Endothelial cell of umbilical vein (primary cell): ENCODE data around the gene RAPGEF4. TPM values are rescaled to one million over a fixed set of nuclear protein-coding genes. Genes with fewer than 3 reads are reported as not detected.

Experiments used
- BruUV-seq: library from RNA; stranded (reverse); fragments of 400-500 nt; replicated peaks from 2 replicates; lab custom pipeline; 2021; lab: Mats Ljungman, UMichigan
- CTCF ChIA-PET: fragments of 300-600, 350-600 bp; sonication (Branson Sonifier 250); formaldehyde crosslinking; loops from one replicate; lab custom pipeline; 2021; ENCODE audit warnings: antibody characterized with exemption, inconsistent platforms; lab: Charles Lee
- POLR2A ChIA-PET: fragments of 300-600, 350-600 bp; sonication (Branson Sonifier 250); formaldehyde crosslinking; loops from one replicate; lab custom pipeline; 2021; ENCODE audit warnings: antibody characterized with exemption, inconsistent platforms; lab: Charles Lee
- DNase-seq: peaks from one replicate; pipeline ENCODE4 v3.0.0-alpha.2; 2011; ENCODE audit warnings: low read depth, low spot score
- FAIRE-seq: peaks from 2 replicates; lab custom pipeline; 2011; peaks lifted over from hg19 to GRCh38; lab: Jason Lieb, UNC
- H2AFZ ChIP-seq: 2 replicates; pipeline ENCODE4 v1.6.0; 2012; ENCODE audit warnings: low read depth, low read length, control low read depth, inconsistent platforms
- H3K27ac ChIP-seq: 2 replicates; pipeline ENCODE4 v1.5.1; 2011; ENCODE audit warnings: low read depth, mild to moderate bottlenecking, control low read depth, low read length, moderate library complexity; ENCODE audit not compliant: insufficient read depth
- H3K27me3 ChIP-seq, 2 experiments: 2 replicates each; pipeline versions ENCODE4 v1.6.0 to v1.6.1; 2011; ENCODE audit warnings: low read length in 2 of 2, mixed read lengths in 1 of 2; ENCODE audit not compliant: control insufficient read depth in 2 of 2, insufficient read depth in 2 of 2
- H3K36me3 ChIP-seq, 2 experiments: 2 replicates in 1 of 2; 3 replicates in 1 of 2; pipeline ENCODE4 v1.5.1; 2011; ENCODE audit warnings: low read length in 2 of 2, mild to moderate bottlenecking in 1 of 2, moderate library complexity in 1 of 2; ENCODE audit not compliant: control insufficient read depth in 2 of 2, insufficient read depth in 2 of 2; ENCODE audit errors: extremely low read depth in 1 of 2
- H3K4me1 ChIP-seq: 3 replicates; pipeline ENCODE4 v1.5.1; 2011; ENCODE audit warnings: mild to moderate bottlenecking, low read length; ENCODE audit not compliant: control insufficient read depth, insufficient read depth; ENCODE audit errors: extremely low read depth
- H3K4me2 ChIP-seq: 2 replicates; pipeline ENCODE4 v1.6.1; 2011; ENCODE audit warnings: low read length, control low read depth, mixed read lengths; ENCODE audit not compliant: insufficient read depth
- H3K4me3 ChIP-seq, 3 experiments: fragments of 200-600 bp in 1 of 3; sonication (generic), shearing (Covaris generic) in 1 of 3; replicated peaks in 1 of 3; 2 replicates each; pipeline ENCODE4 v1.5.1; 2011 to 2016; ENCODE audit warnings: control low read depth in 3 of 3, low read length in 3 of 3, mild to moderate bottlenecking in 2 of 3, inconsistent platforms in 1 of 3, low read depth in 1 of 3, moderate library complexity in 1 of 3; ENCODE audit not compliant: insufficient read depth in 1 of 3
- H3K79me2 ChIP-seq: 2 replicates; pipeline ENCODE4 v1.6.0; 2012; ENCODE audit warnings: low read length, inconsistent platforms; ENCODE audit not compliant: control insufficient read depth, insufficient read depth
- H3K9ac ChIP-seq: replicated peaks from 2 replicates; pipeline ENCODE3; 2011; ENCODE audit warnings: low read length, control low read depth; ENCODE audit not compliant: insufficient read depth; ENCODE audit errors: extremely low read depth
- H3K9me1 ChIP-seq: replicated peaks from 3 replicates; pipeline ENCODE4 v1.6.0; 2011; ENCODE audit warnings: mild to moderate bottlenecking, low read length; ENCODE audit not compliant: control insufficient read depth, insufficient read depth; ENCODE audit errors: extremely low read depth
- H3K9me3 ChIP-seq: replicated peaks from 2 replicates; pipeline ENCODE4 v1.5.1; 2012; ENCODE audit warnings: low read length, inconsistent platforms; ENCODE audit not compliant: control insufficient read depth, insufficient read depth
- H4K20me1 ChIP-seq: replicated peaks from 2 replicates; pipeline ENCODE3; 2011; ENCODE audit warnings: mild to moderate bottlenecking, low read length; ENCODE audit not compliant: control insufficient read depth, insufficient read depth; ENCODE audit errors: extremely low read depth
- CTCF ChIP-seq, 2 donors: IDR thresholded peaks; 1 replicate in 1 of 2; 2 replicates in 1 of 2; pipeline ENCODE4 v1.5.1; 2011; ENCODE audit warnings: low read length in 2 of 2, mild to moderate bottlenecking in 2 of 2, moderate library complexity in 2 of 2, control low read depth in 1 of 2, inconsistent platforms in 1 of 2, low read depth in 1 of 2; ENCODE audit not compliant: insufficient read depth in 1 of 2; ENCODE audit errors: extremely low read depth in 1 of 2
- EZH2 ChIP-seq: IDR thresholded peaks from 2 replicates; pipeline ENCODE4 v1.6.1; 2012; ENCODE audit warnings: borderline replicate concordance, low read depth, mild to moderate bottlenecking, moderate library complexity, low read length, inconsistent platforms; ENCODE audit not compliant: severe bottlenecking
- GATA2 ChIP-seq: IDR thresholded peaks from 2 replicates; pipeline ENCODE4 v1.7.0; 2011; ENCODE audit warnings: low read depth, mild to moderate bottlenecking, moderate library complexity, mixed read lengths, low read length; ENCODE audit not compliant: insufficient read length, insufficient read depth
- MYC ChIP-seq: IDR thresholded peaks from one replicate; pipeline ENCODE4 v1.6.1; 2011; ENCODE audit warnings: mild to moderate bottlenecking, low read depth, low read length
- POLR2A ChIP-seq: IDR thresholded peaks from 2 replicates; pipeline ENCODE4 v1.6.1; 2012; ENCODE audit warnings: low read depth, mild to moderate bottlenecking, control low read depth, low read length
- dilution Hi-C: fragments of 300-500 bp; cut with MboI; formaldehyde crosslinking; loops from one replicate; pipeline ENCODE4 v1.15.0; 2019; ENCODE audit warnings: low sequenced_read_pairs; ENCODE audit not compliant: extremely low pct_ligation_motif_present
- intact Hi-C: fragments of 100-400 bp; cut with micrococcal nuclease; formaldehyde crosslinking; loops from one replicate; pipeline ENCODE4 v1.10.0; 2022
- polyA plus RNA-seq, 4 experiments: library from polyadenylated mRNA; depleted of rRNA in 3 of 4; stranded (reverse) in 3 of 4; unstranded in 1 of 4; fragments of >200 nt; gene quantifications; 2 replicates each; pipeline versions ENCODE4 v1.2.1 to v1.2.3, GENCODE V29; 2011 to 2012; ENCODE audit warnings: missing spikeins in 1 of 4
- total RNA-seq: library from RNA; stranded (reverse); gene quantifications from 2 replicates; pipeline ENCODE4 v1.2.3, GENCODE V29; 2021

The RAPGEF4 gene
- total and polyA plus RNA-seq, 2 donors (not counting 3 experiments of a cell fraction or from before 2014, with no cell fraction given) = 7.2 to 9.2 TPM

GRCh38 chr2:173076581-173077345, 341.1 kb downstream of the RAPGEF4 start:
- Histone ChIP-seq H3K4me2 (peak overlapping the region; percentile 97), H4K20me1 (no peaks in the 10 kb centered on the region), H3K79me2 (peaks cover 41% of the 10 kb centered on the region), H3K9me3 (no peaks in the 10 kb centered on the region), H3K27ac (peak overlapping the region; percentile 78), H3K27me3 (no peaks in the 10 kb centered on the region), H2AFZ (peak overlapping the region; percentile 87), H3K36me3 (no peaks in the 10 kb centered on the region), H3K9ac (peak overlapping the region; percentile 87), H3K4me3 (peak overlapping the region; percentile 54 to 86 (median 56)), H3K9me1 (no peaks in the 10 kb centered on the region), H3K4me1 (peaks cover 15% of the 10 kb centered on the region)
- TF ChIP-seq GATA2 (peak; percentile 19), MYC (no peak), POLR2A (no peak), CTCF (IDR thresholded peaks at IDR 0.05; ENCODE audit: extremely low read depth in 1 of 2, insufficient read depth in 1 of 2, low read depth in 1 of 2, low read length in 2 of 2) (no peak), EZH2 (no peak)
- TSS peak; percentile 55 for BruUV-seq
- CTCF ChIA-PET = interaction anchor here (0.6 to 3.5 kb wide), 5 partner anchors 14 to 376 kb away, joined by 3 to 23 read pairs (median 6); no protein-coding TSS in a partner anchor
- DNase-seq = peak; percentile 79
- FAIRE-seq = peak; percentile 81
- intact Hi-C loops (loop anchor here (1.0 to 5.0 kb wide), 4 partner anchors 27 to 278 kb away; partner anchors contain the start of gene CDCA7), dilution Hi-C loops (no loop called here)
- POLR2A ChIA-PET = no interaction called here
